EL (cell line): ENCODE data around the gene TBCCD1.
"Not testable (repeated sequence)": the region's sequence is repeated elsewhere in the genome, so short reads cannot be mapped to it uniquely, and the experiment has no call there.

Experiments
- DNase-seq: peaks from one replicate; pipeline ENCODE4 v3.0.0-alpha.2; 2016

Gene TBCCD1

DNA sequence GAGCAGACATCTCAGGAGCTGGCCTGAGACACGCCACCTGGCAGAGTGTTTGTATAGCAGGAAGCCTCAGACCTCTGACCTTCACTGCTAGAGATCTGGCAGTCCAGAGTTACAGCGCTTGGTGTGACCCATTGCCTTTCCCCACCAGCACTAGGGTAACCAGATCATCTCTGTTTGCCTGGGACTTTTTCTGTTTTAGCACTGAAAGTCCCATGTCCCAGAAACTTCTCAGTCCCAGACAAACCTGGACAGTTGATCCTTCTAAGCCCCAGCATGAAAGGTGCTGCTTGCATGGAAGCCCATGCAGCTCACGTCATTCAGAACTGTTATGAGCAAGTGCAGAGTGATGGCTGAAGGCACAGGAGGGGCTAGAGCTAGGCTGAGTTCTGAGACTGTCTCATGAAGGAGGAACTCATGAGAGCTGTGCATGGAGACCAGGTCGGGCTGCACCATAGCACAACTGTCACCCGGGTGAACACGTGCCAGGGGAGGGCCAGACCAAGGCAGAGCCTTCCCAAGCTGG, 27.5 kb upstream of the TBCCD1 start:
- DNase-seq = no peak

DNA sequence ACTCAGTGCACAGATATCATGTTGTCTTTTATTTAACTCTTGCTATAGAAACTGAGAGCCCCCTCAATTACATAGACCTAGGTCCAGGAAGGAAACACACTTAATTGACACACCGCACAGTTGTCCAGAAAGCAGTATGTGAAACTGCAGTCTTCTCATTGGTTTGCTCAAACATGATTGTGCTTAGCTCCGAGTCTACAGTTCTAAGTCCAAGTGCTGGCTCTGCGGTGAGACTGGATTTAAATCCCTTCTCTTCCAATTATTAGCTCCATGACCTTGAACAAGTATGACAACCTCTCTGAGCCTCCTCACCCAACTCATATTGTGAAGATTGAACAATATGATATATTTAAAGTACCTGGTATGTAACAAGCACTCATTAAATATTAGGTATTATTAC, 26.7 kb upstream of the TBCCD1 start:
- DNase-seq = no peak

DNA sequence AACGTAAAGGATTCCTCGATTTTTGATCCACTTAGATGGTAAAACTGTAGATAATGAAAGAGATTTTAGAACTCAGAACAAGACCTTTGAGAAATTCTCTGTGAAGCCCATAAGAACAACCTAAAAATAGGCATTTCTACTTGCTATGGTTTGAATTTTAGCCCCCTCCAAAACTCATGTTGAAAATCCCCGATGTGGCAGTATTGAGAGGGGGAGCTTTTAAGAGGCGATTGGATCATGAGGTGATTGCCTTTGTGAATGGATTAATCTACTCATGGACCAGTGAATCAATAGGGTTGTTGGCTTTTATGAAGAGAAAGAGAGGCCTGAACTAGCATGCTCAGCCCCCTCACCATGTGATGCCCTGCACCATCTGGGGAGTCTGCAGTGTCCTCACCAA, 25.5 kb upstream of the TBCCD1 start:
- no peak for DNase-seq

DNA sequence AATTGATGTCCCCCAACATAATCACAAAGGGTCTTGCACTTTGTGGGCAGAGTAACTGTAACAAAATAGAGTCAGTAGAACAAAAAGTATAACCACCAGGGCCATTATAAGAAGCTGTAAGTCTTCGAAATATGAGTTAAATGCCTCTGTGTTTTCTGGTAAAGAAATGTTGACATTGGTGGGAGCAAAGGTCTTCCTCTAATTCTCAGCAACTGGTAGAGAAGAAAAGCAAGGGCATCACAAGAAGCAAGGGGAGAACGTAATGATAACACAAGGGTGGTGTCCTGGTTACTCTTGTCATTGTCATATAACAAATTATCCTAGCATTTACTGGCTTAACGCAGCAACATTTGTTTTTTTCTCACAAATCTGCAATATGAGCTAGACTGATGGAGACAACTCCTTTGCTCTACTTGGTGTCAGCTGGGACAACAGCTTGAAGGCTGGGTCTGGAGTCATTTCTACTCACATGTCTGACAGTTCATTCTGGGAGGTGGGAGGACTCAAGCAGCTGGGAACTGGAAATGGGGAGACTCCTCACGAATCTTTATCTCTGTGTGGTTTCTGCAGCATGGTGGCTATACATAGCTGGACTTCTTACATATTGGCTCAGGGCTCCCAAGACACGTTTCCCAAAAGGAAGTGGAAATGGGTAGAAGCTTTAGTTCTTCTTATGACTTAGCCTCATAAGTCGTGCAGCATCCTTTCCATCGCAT, 23.6 kb upstream of the TBCCD1 start:
- DNase-seq = no peak

DNA sequence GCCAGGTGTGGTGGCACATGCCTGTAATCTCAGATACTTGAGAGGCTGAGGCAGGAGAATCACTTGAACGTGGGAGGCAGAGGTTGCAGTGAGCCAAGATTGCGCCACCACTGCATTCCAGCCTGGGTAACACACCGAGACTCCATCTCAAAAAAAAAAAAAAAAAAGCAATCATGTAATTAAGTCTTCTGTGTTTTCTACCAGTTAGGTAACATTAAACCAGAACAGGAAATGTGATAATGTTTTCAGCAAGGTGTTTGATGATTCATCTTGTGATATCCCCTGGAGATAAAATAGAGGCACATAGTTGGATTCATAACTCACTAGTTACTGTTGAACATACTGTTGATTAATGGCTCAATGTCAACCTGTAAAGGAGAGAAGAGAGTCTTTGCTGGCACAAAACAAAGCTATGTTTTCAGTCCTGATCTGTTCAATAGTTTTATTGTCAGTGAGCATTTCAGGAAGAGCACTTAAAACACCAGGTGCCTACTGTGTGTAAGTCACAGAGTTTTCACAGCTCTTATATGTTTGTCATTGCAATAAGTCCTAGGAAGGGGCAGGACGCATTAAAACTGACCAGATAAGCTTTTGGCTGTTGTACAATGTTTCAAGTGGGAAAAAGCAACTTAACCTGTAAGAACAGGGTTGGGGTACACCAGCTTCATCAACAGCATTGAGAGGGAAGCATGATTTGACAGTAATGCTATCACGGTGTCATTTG, 22.9 kb upstream of the TBCCD1 start:
- peak; percentile 26 for DNase-seq

DNA sequence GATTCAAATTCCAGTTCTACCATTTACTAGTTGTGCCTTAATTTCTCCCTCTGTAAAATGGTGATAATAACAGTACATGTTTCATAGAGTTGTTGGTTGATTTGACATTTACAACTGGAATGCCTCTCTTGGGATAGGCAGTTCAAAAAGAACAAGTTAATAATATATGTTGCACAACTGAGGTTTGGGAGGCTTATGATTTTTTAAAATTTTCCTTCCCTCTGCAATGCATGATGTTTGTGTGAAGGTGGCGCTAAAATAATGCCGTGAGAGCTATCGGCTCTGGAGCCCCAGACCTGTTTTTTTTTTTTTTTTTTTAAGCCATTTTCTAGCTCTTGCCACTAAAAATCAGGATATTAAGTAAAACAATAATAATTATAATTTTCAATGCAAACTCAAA, 22.0 kb upstream of the TBCCD1 start:
- peak; percentile 15 for DNase-seq

DNA sequence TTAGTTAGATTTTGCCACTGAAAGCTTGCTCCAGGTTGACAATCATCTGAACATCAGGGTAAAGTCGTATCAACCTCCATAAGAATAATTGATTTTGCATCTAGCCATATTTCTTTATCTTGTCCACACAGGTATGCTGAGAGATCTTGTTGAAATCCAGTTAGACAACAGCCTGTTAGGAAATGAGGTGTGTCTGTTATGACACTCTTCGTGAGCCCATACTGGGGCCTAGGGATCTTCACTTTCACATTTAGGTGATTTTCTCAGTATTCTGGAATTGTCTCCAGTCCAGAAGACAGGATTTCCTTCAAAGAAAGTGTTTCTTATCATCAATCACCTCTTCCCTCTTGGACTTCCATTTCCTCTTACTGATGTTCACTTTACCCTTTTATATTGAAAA, 21.5 kb upstream of the TBCCD1 start:
- DNase-seq = no peak

DNA sequence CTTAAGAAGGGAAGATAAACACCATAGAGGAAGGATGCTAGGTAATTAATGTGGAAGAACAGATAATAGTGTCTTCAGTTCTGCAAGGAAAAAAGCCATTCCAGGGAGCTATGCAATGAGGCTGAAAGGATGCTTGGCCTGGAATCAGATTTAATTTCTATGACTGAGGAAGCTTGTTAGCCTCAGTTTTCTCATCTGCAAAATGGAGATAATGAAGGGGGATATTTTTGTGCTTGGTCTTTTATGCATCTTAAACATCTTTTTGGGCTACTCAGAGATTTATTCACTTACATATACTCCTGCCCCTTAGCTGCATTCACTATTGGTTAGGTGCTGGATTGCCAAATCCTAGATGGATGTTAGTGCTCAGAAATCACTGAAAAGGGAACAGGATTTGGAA, 20.0 kb upstream of the TBCCD1 start:
- DNase-seq = no peak

DNA sequence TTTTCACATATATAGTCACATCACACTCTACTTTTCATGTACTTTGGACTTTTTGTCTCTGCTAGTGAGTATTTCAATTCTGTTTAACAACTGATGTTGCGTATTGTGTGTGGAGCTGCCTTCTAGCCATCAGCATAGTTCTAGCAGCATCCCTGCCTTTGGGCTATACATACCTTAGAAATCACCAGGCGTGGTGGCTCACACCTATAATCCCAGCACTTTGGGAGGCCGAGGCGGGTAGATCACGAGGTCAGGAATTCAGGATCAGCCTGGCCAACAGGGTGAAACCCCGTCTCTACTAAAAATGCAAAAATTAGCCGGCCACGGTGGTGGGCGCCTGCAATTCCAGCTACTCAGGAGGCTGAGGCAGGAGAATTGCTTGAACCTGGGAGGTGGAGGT, 19.1 kb upstream of the TBCCD1 start:
- DNase-seq = not testable (repeated sequence)

DNA sequence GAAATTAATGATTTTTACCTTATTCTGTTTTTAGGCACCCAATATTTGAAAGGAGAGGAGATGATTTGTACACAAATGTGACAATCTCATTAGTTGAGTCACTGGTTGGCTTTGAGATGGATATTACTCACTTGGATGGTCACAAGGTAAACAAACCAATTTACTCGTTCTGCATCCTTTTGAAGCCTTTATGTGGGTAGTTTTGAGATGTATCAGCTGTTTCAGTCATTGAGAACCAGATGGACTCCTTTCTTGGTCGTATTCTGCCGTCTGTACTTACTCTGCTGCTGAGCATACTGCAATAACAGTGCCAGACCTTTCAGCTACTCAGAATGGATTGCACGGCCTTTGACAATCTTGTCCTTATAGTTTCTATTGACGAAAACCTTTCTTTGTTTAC, 16.7 kb upstream of the TBCCD1 start:
- DNase-seq = no peak

DNA sequence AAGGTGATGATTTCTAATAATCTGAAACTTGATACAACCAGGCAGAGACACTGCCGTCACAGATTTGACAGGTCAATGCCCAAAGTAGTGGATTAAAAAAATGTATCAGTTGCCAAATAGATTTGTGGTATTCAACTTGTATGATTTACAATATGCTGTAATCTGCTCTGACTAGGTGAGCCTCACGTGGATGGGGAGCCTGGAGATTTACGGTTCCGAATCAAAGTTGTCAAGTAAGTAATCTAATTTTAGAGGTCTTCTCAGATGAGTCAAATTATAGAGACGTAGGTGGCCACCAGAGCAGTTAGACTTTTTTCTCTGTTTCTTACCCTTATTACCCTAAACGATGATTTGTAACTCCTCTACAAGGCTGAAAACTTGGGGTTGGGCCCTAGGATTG, 15.4 kb upstream of the TBCCD1 start:
- no peak for DNase-seq

DNA sequence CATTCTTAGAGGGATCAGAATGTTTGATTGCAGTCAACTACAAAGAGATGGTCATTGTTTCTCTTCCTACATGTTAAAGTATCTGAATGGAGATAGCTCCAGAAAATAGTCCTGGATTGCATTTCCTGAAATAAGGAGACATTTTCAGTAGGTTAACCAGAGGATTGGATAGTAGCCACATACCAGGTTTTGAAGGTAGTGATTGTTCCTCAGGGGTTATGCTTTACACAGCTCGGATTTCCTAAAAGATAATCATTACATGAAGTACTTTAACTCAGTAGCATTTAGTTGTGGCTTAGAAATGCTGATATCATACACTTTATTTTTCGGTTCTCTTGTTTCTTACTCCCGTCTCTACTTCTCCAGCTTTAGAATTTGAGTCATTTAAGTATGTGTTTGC, 13.6 kb upstream of the TBCCD1 start:
- no peak for DNase-seq

DNA sequence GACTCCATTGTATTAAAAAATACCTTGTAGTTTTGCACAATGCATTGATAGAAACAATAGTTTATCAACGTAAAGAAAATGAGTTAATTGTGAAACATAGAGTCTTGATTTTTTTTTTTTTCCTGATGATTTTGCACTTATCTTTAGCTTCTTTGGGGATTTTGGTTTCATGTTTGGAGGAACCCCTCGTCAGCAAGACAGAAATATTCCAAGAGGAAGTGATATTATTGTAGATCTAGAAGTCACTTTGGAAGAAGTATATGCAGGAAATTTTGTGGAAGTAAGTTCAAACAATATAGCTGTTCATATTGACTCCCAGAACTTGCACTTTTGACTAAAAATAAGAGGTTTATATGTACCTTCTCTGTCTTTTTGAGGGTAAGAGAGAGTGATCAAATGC, 10.4 kb upstream of the TBCCD1 start:
- DNase-seq = no peak

DNA sequence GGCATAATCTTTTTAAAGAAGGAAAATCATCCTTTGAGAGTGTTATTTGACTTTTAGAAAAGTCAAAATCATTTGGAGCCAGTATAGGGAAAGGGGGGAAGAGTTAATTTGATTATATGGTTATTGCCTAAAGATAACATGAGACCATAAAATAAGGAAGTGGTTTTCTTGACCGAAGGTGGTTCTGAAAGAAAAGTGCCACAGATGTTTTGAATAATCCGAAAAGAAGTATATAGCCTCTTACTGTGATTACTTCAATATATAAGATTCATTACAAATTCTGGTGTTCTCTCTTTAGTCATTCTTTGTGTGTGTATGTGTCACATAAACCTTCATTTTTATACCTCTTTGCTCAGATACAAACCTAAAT, 4.5 kb upstream of the TBCCD1 start:
- DNase-seq = no peak

DNA sequence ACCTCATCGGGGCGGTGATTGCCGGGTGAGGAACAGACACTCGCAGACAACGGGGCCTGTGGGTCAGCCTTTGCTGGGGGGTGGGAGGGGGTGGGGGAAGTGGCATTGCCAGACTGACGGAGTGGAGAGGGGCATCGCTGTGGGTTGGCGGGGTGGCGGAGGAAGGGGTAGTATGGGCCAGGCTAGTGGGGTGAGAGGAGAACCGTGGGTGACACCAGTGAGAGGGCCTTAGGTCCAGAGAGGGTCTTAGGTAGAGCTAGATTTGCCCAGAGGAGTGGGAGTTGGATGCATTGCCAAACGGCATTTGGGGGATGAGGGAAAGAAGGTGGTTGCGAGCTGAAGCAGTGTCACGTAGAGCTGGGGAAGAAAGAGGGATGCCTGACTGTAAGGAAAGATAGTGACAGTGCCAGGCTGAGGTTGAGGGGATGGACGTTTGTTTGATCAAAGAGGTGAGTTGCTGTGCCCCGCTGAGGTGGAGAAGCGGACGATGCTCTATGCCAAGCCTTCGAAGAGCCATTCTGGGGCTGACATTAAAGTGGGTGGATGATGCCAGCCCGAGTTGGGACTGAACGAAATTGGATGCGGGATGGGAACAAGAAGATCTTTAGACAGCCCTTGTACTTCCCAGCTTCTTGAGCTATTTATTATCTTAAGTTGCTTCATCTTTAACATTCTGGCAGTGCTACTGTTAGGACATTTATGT, 4.0 kb upstream of the TBCCD1 start:
- no peak for DNase-seq

DNA sequence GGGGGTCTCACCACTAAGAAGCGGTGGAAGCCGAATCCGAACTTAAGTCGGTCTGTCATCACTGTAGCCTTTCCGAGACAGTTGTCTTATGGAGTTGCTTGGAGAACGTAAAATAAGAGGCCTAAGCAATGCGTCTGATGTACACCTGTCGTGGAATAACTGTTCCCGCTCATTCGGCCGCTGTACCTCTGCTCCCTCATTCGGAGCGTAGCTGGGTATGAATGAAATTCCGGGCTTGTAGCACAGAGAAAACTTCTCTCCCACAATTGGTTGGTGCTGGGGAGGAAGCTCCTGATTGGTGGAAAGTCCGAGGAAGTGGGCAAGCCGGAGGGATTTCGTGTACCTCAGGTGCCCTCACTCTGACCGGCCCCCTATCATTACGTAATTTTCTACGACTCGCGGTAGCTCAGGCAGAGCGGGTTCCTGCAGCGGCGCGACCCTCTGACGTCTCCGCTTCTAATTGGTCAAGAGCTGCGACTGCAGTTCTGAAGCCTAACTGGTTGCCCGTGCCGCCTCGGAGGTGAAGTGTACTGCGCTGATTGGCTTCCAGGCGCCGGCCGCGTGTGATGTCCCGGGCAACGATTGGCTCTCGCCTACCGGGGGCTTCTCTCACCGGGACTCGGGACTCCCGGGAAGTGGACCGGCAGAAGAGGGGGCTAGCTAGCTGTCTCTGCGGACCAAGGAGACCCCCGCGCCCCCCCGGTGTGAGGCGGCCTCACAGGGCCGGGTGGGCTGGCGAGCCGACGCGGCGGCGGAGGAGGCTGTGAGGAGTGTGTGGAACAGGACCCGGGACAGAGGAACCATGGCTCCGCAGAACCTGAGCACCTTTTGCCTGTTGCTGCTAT, 3.2 kb upstream of the TBCCD1 start, which contains the start of gene DNAJB11:
DNAJB11 (plus strand) TSS at position 625 of the 845 bp plus-strand sequence; CDS start at position 803, 178 bp downstream.
- DNase-seq = peak; percentile 100

DNA sequence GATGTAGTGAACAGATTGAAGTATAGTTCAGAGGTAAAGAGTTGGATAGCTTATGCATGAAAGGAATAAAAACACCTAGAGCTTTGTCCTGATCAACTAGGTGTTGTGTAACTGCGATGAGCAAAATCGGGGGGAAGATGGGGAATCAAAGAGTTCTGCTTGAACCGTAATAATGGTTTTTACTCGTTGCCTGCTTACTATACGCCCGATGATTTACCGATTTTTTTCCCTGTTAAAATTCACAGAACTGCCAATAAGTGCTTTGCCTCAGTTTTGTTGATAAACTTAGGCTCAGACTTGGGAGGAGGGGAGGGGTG, 2.6 kb upstream of the TBCCD1 start:
- DNase-seq = no peak

DNA sequence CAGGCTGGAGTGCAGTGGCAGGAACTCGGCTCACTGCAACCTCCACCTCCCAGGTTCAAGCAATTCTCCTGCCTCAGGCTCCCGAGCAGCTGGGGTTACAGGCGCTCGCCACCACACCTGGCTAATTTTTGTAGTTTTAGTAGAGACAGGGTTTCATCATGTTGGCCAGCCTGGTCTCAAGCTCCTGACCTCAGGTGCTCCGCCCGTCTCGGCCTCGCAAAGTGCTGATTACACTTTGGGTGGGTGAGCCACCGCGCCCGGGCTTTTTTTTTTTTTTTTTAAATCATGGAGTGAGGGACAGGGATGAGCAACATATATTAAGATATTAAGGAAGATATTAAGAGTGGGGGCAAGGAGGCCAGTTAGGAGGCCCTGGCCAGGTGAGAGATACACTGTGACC, 2.2 kb upstream of the TBCCD1 start:
- DNase-seq = not testable (repeated sequence)

DNA sequence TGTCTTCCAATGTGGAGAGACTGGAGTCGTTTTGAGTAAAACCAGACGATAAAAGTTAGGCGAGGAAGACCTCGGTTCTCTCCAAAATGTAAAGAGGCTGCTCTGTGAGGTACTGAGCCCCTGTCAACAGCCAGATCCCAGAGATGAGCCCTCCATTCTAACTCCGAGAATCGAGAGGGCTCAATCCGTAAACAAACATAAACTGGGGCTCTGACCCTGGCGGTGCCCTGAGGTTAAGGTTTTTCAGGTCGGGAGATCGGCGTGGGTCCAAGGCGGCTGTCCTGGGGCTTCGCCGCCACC, 417 bp downstream of the TBCCD1 start:
- DNase-seq = no peak

DNA sequence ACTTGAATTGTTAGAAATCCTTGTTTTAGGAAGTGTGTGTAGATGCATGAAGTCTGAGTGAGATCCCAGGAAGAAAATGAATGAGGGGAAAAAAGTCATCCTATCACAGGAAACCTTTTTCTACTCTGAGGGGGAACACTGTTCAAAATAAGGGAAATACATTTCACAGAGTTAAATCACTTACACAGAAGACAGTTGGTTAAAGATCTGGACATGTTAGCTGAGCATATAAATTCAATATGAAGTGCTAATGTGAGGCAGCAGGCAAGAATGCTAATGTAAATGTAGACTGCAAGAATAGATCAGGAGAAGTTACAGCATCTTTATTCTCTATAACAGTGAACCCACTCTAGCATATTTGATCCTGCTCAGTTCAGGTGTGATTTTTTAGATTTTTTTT, 2.6 kb downstream of the TBCCD1 start:
- DNase-seq = no peak

DNA sequence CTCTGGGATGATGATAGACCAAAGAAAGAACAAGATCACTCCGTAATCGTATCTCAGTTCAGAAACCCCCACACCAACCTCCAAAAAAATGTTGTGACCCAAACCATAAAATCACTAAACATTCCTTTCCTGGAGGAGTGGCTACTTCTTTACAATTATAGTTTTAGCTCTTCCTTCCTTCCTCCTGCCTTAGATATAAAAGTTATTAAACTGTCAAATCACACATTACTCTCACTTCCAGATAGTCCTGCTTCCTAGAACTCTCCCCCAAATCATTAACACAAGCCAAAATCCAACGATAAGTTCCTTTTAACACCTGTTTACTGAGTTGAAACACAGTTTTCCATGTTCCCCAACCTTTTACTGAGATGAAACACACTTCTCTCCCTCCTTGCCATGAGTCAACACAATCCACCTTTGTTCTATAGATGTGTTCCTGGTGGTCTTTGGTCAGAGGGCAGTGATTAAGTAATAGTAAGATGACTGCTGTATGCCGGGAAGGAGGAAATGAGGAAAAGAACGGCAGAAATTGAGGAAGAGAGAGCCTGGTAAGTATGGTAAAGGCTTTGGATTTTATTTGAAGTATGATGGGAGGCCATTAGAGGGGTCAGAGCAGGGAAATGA, 14.6 kb downstream of the TBCCD1 start:
- no peak for DNase-seq

DNA sequence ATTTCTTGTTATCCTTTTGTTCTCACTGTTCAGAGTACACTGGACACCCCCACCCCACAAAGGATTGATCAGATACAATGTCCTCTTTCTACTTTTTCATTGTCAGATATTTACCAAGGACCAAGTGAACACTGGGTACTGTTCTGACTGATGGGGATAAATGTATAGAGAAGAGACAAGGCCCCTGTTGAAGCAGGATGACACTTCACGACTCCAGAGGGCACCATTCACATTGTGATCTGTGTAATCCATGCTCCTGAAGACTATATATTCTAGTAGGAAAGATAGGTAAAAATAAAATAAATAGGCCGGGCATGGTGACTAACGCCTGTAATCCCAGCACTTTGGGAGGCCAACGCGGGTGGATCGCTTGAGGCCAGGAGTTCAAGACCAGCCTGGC, 15.8 kb downstream of the TBCCD1 start:
- no peak for DNase-seq

DNA sequence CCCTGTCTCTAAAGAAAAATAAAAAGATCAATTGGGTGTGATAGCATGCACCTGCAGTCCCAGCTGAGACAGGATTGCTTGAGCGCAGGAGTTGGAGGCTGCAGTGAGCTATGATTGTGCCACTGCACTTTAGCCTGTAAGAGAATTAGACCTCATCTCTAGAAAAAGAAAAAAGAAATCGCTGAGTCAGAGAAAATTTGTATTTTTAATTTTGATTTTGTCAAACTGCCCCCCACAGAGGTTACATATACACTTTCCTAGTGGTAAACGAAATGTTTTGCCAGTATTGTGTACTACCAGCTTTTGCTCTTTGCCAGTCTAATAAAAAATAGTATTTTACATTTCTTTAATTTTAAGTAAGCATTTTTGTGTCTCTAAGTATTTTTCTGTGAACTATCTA, 17.6 kb downstream of the TBCCD1 start:
- DNase-seq = no peak
